ENCODE measurements around the gene SLC4A4. TPM values are rescaled to one million over a fixed set of nuclear protein-coding genes. Genes with fewer than 3 reads are reported as not detected.
"Not testable (repeated sequence)": the region's sequence is repeated elsewhere in the genome, so short reads cannot be mapped to it uniquely, and the experiment has no call there.

The SLC4A4 gene
- total and polyA plus RNA-seq, 5 donors from 2014 or later, result not detected

DNA sequence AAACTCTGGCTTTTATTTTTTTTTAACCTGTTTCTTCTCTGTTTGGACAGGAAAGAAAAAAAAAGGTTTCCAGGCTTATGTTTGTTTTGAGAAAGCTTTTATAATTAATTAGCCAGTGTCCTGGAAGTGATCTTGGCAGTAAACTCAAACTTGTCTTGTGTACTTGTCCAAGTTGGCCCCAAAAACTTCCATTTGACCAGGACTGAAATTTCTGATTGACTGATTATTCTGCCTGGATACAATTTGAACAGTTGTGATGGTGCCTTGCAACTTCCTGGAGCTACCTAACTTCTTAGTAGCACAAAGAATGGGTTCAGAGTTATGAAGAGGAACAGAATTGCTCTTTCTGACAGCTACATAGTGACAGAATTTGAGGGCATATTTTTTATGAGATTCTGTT lies 62.0 kb downstream of the SLC4A4 start:
- no peak overlapping the region for H3K27ac ChIP-seq (ENCODE audit: insufficient read depth, low read length, poor library complexity, severe bottlenecking)
- no peaks in the 10 kb centered on the region for H3K4me1 ChIP-seq (ENCODE audit: control insufficient read depth, insufficient read depth, low read length, poor library complexity, severe bottlenecking)
- H3K9me3 ChIP-seq (ENCODE audit: control insufficient read depth in 2 of 2, low read length in 2 of 2), result no peaks in the 10 kb centered on the region
- no peak overlapping the region for H3K4me3 ChIP-seq (ENCODE audit: low read depth, low read length)
- no peaks in the 10 kb centered on the region for H3K36me3 ChIP-seq (ENCODE audit: control insufficient read depth, insufficient read depth, low read length)
- Mint-ChIP-seq H3K27me3 (peaks cover 4% of the 10 kb centered on the region), H3K36me3 (no peaks in the 10 kb centered on the region), H3K4me1 (no peaks in the 10 kb centered on the region), H3K27ac (no peak overlapping the region), H3K9me3 (peaks cover 0 to 2% (median 0%) of the 10 kb centered on the region in 7 donors), H3K4me3 (no peak overlapping the region)
- H3K27me3 ChIP-seq (ENCODE audit: control insufficient read depth, insufficient read depth, low read length), result no peaks in the 10 kb centered on the region
- DNase-seq, result no peak
- ATAC-seq (ENCODE audit: low read depth in 2 of 2), result no peak

DNA sequence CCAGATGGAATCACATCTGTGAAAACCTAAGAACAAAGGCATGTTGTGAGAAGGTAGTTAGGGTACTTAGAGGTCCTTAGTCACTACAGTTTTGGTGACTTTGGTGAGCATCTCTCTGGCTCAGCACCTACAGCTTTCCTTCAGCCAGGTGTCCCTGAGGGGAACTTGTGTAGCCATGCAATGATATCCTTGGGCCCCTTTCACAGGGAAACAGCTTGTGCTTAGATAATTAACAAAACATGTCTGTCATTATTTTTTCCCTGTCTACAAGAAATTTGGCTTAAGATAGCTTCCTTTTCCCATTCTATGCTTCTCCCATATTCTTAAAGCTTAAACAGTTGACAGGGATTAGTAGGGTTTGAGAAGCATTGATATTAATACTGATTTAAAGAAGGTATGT lies 63.8 kb downstream of the SLC4A4 start:
- H3K27ac ChIP-seq (ENCODE audit: insufficient read depth, low read length, poor library complexity, severe bottlenecking), result no peak overlapping the region
- H3K4me1 ChIP-seq (ENCODE audit: control insufficient read depth, insufficient read depth, low read length, poor library complexity, severe bottlenecking), result no peaks in the 10 kb centered on the region
- no peak overlapping the region for H3K4me3 ChIP-seq (ENCODE audit: low read depth, low read length)
- H3K4me1 Mint-ChIP-seq, result no peaks in the 10 kb centered on the region
- H3K9me3 ChIP-seq (ENCODE audit: control insufficient read depth in 2 of 2, low read length in 2 of 2), result no peaks in the 10 kb centered on the region
- ATAC-seq (ENCODE audit: low read depth in 2 of 2) (no peak), DNase-seq (no peak)
- no peaks in the 10 kb centered on the region for H3K27me3 ChIP-seq (ENCODE audit: control insufficient read depth, insufficient read depth, low read length)
- H3K27ac Mint-ChIP-seq, result no peak overlapping the region
- no peaks in the 10 kb centered on the region for H3K36me3 ChIP-seq (ENCODE audit: control insufficient read depth, insufficient read depth, low read length)
- peaks cover 4% of the 10 kb centered on the region for H3K27me3 Mint-ChIP-seq
- H3K36me3 Mint-ChIP-seq, result no peaks in the 10 kb centered on the region
- H3K9me3 Mint-ChIP-seq, result peaks cover 0 to 1% (median 0%) of the 10 kb centered on the region in 7 donors
- no peak overlapping the region for H3K4me3 Mint-ChIP-seq

DNA sequence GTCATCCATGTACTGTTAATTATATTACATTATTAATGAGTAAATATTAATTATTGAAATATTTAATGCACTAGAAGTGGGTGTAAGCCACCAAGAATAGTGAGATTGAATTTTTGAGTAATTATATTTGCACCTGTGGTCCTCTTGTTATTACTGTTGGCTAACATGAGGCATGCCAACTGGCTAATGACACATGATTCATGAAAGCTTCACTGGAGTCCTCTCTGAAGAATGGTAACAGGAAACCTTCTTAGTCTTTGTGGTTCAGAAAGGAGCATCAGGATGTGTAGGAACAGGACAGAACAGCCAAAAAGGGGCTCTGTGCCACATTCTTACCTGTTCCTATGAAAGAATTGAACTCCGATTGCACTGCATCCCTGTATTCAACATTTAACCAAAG lies 65.2 kb downstream of the SLC4A4 start:
- Mint-ChIP-seq H3K27ac (no peak overlapping the region), H3K27me3 (peaks cover 4% of the 10 kb centered on the region), H3K4me3 (no peak overlapping the region), H3K9me3 (peaks cover 1 to 8% (median 4%) of the 10 kb centered on the region in 7 donors), H3K36me3 (no peaks in the 10 kb centered on the region), H3K4me1 (no peaks in the 10 kb centered on the region)
- Histone ChIP-seq H3K4me1 (ENCODE audit: control insufficient read depth, insufficient read depth, low read length, poor library complexity, severe bottlenecking) (no peaks in the 10 kb centered on the region), H3K27me3 (ENCODE audit: control insufficient read depth, insufficient read depth, low read length) (no peaks in the 10 kb centered on the region), H3K4me3 (ENCODE audit: low read depth, low read length) (no peak overlapping the region), H3K9me3 (ENCODE audit: control insufficient read depth in 2 of 2, low read length in 2 of 2) (no peaks in the 10 kb centered on the region), H3K27ac (ENCODE audit: insufficient read depth, low read length, poor library complexity, severe bottlenecking) (no peak overlapping the region), H3K36me3 (ENCODE audit: control insufficient read depth, insufficient read depth, low read length) (no peaks in the 10 kb centered on the region)
- DNase-seq (no peak), ATAC-seq (ENCODE audit: low read depth in 2 of 2) (no peak)

DNA sequence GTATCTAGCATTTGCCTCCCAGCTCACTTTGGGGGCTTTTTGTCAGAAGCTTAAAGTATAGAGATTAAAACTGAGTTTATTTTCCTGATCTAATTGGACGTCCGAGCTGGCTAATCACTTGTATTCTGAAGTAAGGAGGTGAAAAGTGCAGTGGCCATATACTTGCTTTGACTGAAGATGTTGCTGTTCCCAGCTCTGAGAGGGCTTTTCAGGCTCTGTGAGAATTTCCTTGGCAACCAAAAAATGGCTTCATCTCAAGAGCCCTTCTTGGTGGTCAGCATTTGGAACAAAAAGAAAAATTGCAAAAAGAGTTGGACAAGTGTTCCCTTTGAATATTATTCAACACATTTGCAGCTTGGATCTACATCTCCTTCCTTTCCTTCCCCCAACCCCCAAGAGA lies 67.0 kb downstream of the SLC4A4 start:
- Histone ChIP-seq H3K27ac (ENCODE audit: insufficient read depth, low read length, poor library complexity, severe bottlenecking) (no peak overlapping the region), H3K4me1 (ENCODE audit: control insufficient read depth, insufficient read depth, low read length, poor library complexity, severe bottlenecking) (no peaks in the 10 kb centered on the region), H3K27me3 (ENCODE audit: control insufficient read depth, insufficient read depth, low read length) (no peaks in the 10 kb centered on the region), H3K36me3 (ENCODE audit: control insufficient read depth, insufficient read depth, low read length) (no peaks in the 10 kb centered on the region), H3K4me3 (ENCODE audit: low read depth, low read length) (no peak overlapping the region), H3K9me3 (ENCODE audit: control insufficient read depth in 2 of 2, low read length in 2 of 2) (no peaks in the 10 kb centered on the region)
- no peak overlapping the region for H3K27ac Mint-ChIP-seq
- DNase-seq (no peak), ATAC-seq (ENCODE audit: low read depth in 2 of 2) (no peak)
- H3K9me3 Mint-ChIP-seq, result peaks cover 1 to 11% (median 7%) of the 10 kb centered on the region in 7 donors
- no peaks in the 10 kb centered on the region for H3K4me1 Mint-ChIP-seq
- peaks cover 8% of the 10 kb centered on the region for H3K27me3 Mint-ChIP-seq
- H3K36me3 Mint-ChIP-seq, result no peaks in the 10 kb centered on the region
- no peak overlapping the region for H3K4me3 Mint-ChIP-seq

DNA sequence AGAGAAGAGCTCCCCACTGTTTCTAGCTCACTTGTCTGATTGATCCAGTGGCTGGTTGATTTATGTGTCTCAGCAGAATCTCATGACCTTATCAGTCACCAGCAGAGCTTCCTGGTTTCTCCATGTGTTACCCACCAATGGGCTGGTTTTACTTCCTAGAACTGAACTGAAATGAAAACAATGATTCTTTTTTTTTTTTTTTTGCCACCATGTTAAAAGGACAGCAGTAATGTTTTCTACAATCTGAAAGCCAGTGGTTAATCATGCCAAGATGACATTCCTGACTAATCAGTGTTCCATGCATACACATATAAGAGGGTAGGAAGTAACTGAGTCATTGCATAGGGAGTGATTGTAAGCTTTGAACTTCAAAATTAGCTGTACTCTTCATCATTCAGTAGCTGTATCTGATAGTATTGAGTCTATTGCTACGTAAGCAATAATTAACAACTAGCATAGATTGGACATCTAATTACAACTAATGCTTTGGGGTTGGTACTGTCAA lies 67.7 kb downstream of the SLC4A4 start:
- H3K27me3 Mint-ChIP-seq, result peaks cover 8% of the 10 kb centered on the region
- H3K36me3 Mint-ChIP-seq, result no peaks in the 10 kb centered on the region
- no peak overlapping the region for H3K4me3 ChIP-seq (ENCODE audit: low read depth, low read length)
- no peaks in the 10 kb centered on the region for H3K9me3 ChIP-seq (ENCODE audit: control insufficient read depth in 2 of 2, low read length in 2 of 2)
- H3K27ac ChIP-seq (ENCODE audit: insufficient read depth, low read length, poor library complexity, severe bottlenecking), result no peak overlapping the region
- H3K9me3 Mint-ChIP-seq, result peaks cover 1 to 11% (median 7%) of the 10 kb centered on the region in 7 donors
- H3K4me1 Mint-ChIP-seq, result no peaks in the 10 kb centered on the region
- no peaks in the 10 kb centered on the region for H3K4me1 ChIP-seq (ENCODE audit: control insufficient read depth, insufficient read depth, low read length, poor library complexity, severe bottlenecking)
- H3K27me3 ChIP-seq (ENCODE audit: control insufficient read depth, insufficient read depth, low read length), result no peaks in the 10 kb centered on the region
- no peak overlapping the region for H3K27ac Mint-ChIP-seq
- DNase-seq, result no peak
- ATAC-seq (ENCODE audit: low read depth in 2 of 2), result no peak
- no peaks in the 10 kb centered on the region for H3K36me3 ChIP-seq (ENCODE audit: control insufficient read depth, insufficient read depth, low read length)
- H3K4me3 Mint-ChIP-seq, result no peak overlapping the region

DNA sequence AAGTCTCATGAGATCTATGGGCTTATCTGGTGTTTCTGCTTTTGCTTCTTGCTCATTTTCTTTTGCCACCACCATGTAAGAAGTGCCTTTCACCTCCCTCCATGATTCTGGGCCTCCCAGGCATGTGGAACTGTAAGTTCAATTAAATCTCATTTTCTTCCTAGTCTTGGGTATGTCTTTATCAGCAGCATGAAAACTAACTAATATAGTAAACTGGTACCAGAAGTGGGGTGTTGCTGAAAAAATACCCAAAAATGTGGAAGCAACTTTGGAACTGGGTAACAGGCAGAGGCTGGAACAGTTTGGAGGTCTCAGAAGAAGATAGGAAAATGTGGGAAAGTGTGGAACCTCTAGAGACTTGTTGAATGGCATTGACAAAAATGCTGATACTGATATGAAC lies 70.1 kb downstream of the SLC4A4 start:
- ATAC-seq (ENCODE audit: low read depth in 2 of 2); H3K27me3 ChIP-seq (ENCODE audit: control insufficient read depth, insufficient read depth, low read length); DNase-seq; H3K4me3 ChIP-seq (ENCODE audit: low read depth, low read length); H3K4me1 Mint-ChIP-seq; H3K36me3 ChIP-seq (ENCODE audit: control insufficient read depth, insufficient read depth, low read length); H3K36me3 Mint-ChIP-seq; H3K4me3 Mint-ChIP-seq; H3K27me3 Mint-ChIP-seq; H3K27ac Mint-ChIP-seq; H3K27ac ChIP-seq (ENCODE audit: insufficient read depth, low read length, poor library complexity, severe bottlenecking); H3K4me1 ChIP-seq (ENCODE audit: control insufficient read depth, insufficient read depth, low read length, poor library complexity, severe bottlenecking); H3K9me3 ChIP-seq (ENCODE audit: control insufficient read depth in 2 of 2, low read length in 2 of 2): not testable (repeated sequence)
- peaks cover 0 to 11% (median 7%) of the 10 kb centered on the region in 7 donors for H3K9me3 Mint-ChIP-seq

DNA sequence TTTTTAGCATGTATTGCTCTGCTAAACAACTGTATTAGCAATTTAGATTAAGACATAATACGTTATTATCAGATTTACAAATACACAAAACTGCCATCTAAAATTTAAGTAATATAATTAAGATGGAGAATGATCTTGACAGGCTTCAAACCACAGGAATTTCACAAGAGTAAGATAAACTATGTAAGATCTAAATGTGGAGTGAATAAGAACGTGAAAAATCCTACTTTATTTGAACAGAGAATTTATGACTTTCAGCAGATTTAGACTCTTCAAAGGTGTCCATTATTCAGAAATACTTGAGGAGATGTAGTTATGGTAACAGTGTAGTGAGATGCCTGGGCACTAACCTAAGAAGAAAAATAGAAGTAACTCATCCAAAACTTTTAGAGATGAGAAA lies 73.2 kb downstream of the SLC4A4 start:
- H3K4me3 Mint-ChIP-seq, result no peak overlapping the region
- peaks cover 0 to 11% (median 7%) of the 10 kb centered on the region in 7 donors for H3K9me3 Mint-ChIP-seq
- no peak overlapping the region for H3K27ac ChIP-seq (ENCODE audit: insufficient read depth, low read length, poor library complexity, severe bottlenecking)
- H3K4me1 ChIP-seq (ENCODE audit: control insufficient read depth, insufficient read depth, low read length, poor library complexity, severe bottlenecking), result no peaks in the 10 kb centered on the region
- no peak overlapping the region for H3K4me3 ChIP-seq (ENCODE audit: low read depth, low read length)
- H3K36me3 ChIP-seq (ENCODE audit: control insufficient read depth, insufficient read depth, low read length), result no peaks in the 10 kb centered on the region
- ATAC-seq (ENCODE audit: low read depth in 2 of 2) (no peak), DNase-seq (no peak)
- no peaks in the 10 kb centered on the region for H3K36me3 Mint-ChIP-seq
- H3K27ac Mint-ChIP-seq, result no peak overlapping the region
- no peaks in the 10 kb centered on the region for H3K4me1 Mint-ChIP-seq
- no peaks in the 10 kb centered on the region for H3K9me3 ChIP-seq (ENCODE audit: control insufficient read depth in 2 of 2, low read length in 2 of 2)
- H3K27me3 Mint-ChIP-seq, result peaks cover 4% of the 10 kb centered on the region
- H3K27me3 ChIP-seq (ENCODE audit: control insufficient read depth, insufficient read depth, low read length), result no peaks in the 10 kb centered on the region

DNA sequence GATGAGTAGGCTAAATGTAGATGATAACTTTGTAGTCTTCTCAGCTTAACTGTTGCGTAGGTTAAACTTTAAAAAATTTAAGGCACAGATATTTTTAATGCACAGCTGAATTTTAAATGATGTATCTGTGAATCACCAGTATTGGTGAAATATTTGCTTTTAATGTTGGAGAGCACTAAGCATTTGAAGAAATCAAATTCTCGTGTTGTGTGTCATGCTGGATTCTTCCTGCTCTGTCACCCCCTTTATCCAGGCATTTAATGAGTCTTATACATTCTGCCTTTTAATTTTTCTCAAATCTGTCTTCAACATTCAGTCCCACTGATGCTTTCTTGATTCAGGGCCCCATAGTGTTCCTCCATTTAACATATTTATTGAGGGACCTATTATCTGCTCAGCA lies 76.7 kb downstream of the SLC4A4 start:
- Histone ChIP-seq H3K9me3 (ENCODE audit: control insufficient read depth in 2 of 2, low read length in 2 of 2) (no peaks in the 10 kb centered on the region), H3K4me3 (ENCODE audit: low read depth, low read length) (no peak overlapping the region), H3K27ac (ENCODE audit: insufficient read depth, low read length, poor library complexity, severe bottlenecking) (no peak overlapping the region), H3K4me1 (ENCODE audit: control insufficient read depth, insufficient read depth, low read length, poor library complexity, severe bottlenecking) (no peaks in the 10 kb centered on the region), H3K27me3 (ENCODE audit: control insufficient read depth, insufficient read depth, low read length) (no peaks in the 10 kb centered on the region), H3K36me3 (ENCODE audit: control insufficient read depth, insufficient read depth, low read length) (no peaks in the 10 kb centered on the region)
- peaks cover 5% of the 10 kb centered on the region for H3K27me3 Mint-ChIP-seq
- H3K4me1 Mint-ChIP-seq, result no peaks in the 10 kb centered on the region
- ATAC-seq (ENCODE audit: low read depth in 2 of 2), result no peak
- H3K36me3 Mint-ChIP-seq, result no peaks in the 10 kb centered on the region
- DNase-seq, result no peak
- H3K4me3 Mint-ChIP-seq, result no peak overlapping the region
- no peak overlapping the region for H3K27ac Mint-ChIP-seq
- peaks cover 0 to 3% (median 0%) of the 10 kb centered on the region in 7 donors for H3K9me3 Mint-ChIP-seq
